ENCODE results near the gene RASSF9. TPM values are rescaled to one million over a fixed set of nuclear protein-coding genes. Genes with fewer than 3 reads are reported as not detected.

The RASSF9 gene
- total and polyA plus RNA-seq, 10 of the 15 experiments (the other 5 are each of a cell fraction or from before 2014, with no cell fraction given) = under 0.01 to 0.10 TPM; not detected in 8

DNA sequence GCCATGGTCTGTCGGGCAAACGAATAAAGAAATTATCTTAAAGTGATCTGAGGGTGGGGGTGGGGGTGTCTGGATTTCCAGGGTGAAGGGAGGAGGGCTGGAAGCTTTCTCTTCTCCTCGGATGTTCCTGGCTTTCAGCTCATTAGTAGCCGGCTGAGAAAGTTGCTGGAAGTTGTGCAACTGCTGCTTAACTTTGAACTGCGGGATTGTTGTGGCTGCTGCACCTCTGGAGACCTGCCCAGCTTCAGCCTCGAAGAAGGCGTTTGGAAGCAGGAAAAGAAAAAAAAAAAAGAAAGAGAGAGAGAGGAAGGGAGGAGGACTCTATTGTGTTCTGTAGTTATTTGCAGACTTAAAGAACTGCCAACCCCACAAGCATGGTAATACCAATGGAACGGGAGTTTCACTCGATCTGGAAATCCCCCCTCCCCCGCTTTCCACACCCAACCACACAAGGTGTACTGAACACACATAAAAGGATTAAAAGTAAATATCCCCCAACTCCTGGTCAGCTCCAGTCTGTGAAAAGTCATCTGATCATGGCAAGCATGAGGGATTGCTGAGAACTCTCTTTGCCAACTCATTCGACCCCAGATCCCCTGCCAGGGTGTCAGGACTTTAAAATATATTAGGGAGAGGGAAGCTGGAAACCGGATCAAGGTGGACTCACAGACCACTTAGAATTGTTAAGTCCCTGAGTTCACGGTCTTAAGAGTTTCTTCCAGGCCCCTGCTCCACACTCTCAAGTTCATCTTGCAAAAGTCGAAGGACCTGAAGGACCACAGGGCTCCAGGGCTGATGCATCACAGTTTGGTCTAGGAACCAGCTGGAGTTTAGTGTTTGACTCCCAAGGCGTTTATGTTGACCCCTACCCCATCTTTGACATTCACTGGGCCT lies at the start of gene RASSF9 (continued):
- peak in 1 of 2 experiments; percentile 52; a peak in 1 of 3 replicates for TF ChIP-seq EGR1 (IDR thresholded peaks at IDR 0.05; ENCODE audit: borderline replicate concordance in 1 of 2, low read depth in 2 of 2, low read length in 2 of 2)
- TF ChIP-seq ZNF207 (IDR thresholded peaks at IDR 0.05; ENCODE audit: borderline replicate concordance) = no peak
- TF ChIP-seq, protein P1, sequence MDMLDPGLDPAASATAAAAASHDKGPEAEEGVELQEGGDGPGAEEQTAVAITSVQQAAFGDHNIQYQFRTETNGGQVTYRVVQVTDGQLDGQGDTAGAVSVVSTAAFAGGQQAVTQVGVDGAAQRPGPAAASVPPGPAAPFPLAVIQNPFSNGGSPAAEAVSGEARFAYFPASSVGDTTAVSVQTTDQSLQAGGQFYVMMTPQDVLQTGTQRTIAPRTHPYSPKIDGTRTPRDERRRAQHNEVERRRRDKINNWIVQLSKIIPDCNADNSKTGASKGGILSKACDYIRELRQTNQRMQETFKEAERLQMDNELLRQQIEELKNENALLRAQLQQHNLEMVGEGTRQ (IDR thresholded peaks at IDR 0.05; ENCODE audit: borderline replicate concordance, low read depth, low read length) = no peak
- no peak for TF ChIP-seq TBL1XR1 (IDR thresholded peaks at IDR 0.05; ENCODE audit: low read depth, low read length)
- no peak for TF ChIP-seq MTA3 (IDR thresholded peaks at IDR 0.05; ENCODE audit: borderline replicate concordance, low read length)
- TF ChIP-seq NFXL1 (IDR thresholded peaks at IDR 0.05; ENCODE audit: borderline replicate concordance) = no peak
- TF ChIP-seq, protein P2, sequence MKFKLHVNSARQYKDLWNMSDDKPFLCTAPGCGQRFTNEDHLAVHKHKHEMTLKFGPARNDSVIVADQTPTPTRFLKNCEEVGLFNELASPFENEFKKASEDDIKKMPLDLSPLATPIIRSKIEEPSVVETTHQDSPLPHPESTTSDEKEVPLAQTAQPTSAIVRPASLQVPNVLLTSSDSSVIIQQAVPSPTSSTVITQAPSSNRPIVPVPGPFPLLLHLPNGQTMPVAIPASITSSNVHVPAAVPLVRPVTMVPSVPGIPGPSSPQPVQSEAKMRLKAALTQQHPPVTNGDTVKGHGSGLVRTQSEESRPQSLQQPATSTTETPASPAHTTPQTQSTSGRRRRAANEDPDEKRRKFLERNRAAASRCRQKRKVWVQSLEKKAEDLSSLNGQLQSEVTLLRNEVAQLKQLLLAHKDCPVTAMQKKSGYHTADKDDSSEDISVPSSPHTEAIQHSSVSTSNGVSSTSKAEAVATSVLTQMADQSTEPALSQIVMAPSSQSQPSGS (IDR thresholded peaks at IDR 0.05; ENCODE audit: low read length) = no peak
- no peak for TF ChIP-seq TCF12 (IDR thresholded peaks at IDR 0.05; ENCODE audit: low read depth, low read length)
- no peak for TF ChIP-seq ETV6 (conservative IDR thresholded peaks at IDR 0.05 in 1 of 2, IDR thresholded peaks at IDR 0.05 in 1 of 2; ENCODE audit: borderline replicate concordance in 1 of 2, low read depth in 1 of 2)
- no peak for TF ChIP-seq WRNIP1 (IDR thresholded peaks at IDR 0.05; ENCODE audit: borderline replicate concordance, low read depth, low read length)
- no peak for TF ChIP-seq CBX3 (IDR thresholded peaks at IDR 0.05; ENCODE audit: borderline replicate concordance, low read depth)
- TF ChIP-seq HCFC1 (IDR thresholded peaks at IDR 0.05; ENCODE audit: low read length) = no peak
